Stimulated activated CD8-positive, alpha-beta memory T cell treated with anti-CD3 and anti-CD28 coated beads, Interleukin-15, amount 100 ng/mL, for 4 hours (primary cell): ENCODE results near the gene ZNF629.
"Not testable (repeated sequence)": the region's sequence is repeated elsewhere in the genome, so short reads cannot be mapped to it uniquely, and the experiment has no call there.

Experiments
- DNase-seq, 2 donors: peaks; one replicate each; pipeline ENCODE4 v3.0.0-alpha.2; 2020; ENCODE audit warnings: low read depth in 2 of 2

ZNF629 gene

DNA sequence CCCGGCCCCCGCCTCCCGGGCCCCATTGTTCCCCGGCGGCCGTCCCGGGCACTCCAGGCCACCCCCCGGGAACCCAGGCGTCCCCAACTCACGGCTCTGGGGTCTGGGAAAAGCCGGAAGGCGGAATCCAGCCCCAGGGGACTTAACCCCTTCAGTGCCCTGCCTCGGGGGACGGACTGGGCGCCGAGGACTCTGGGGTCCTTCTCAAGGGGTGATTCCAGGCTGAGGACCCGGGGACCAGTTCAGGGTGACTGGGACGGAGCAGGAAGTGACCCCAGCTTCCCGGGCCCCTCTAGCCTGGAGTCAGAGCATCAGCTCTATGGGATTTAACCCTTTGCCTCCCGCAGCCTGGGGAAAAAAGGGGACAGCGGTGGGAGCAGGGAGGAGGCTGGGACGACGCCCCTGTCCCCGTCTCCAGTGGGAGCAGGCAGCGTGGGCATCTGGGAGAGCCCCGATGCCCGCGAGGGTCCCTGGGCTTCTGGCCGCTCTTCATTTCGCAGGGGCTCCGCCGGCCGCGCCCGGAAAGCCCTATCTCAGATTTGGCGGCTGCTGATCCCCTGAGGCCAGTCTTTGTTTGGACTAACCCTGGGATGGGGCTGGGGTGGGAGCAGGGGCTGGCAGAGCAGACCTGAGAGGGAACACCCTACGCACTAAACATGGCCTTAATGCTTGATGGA lies at the start of gene ZNF629:
TSS of gene ZNF629 (minus strand) at position 270 of the 677 bp plus-strand sequence. CDS start 2,723 bp downstream, outside the sequence.
- no peak for DNase-seq

DNA sequence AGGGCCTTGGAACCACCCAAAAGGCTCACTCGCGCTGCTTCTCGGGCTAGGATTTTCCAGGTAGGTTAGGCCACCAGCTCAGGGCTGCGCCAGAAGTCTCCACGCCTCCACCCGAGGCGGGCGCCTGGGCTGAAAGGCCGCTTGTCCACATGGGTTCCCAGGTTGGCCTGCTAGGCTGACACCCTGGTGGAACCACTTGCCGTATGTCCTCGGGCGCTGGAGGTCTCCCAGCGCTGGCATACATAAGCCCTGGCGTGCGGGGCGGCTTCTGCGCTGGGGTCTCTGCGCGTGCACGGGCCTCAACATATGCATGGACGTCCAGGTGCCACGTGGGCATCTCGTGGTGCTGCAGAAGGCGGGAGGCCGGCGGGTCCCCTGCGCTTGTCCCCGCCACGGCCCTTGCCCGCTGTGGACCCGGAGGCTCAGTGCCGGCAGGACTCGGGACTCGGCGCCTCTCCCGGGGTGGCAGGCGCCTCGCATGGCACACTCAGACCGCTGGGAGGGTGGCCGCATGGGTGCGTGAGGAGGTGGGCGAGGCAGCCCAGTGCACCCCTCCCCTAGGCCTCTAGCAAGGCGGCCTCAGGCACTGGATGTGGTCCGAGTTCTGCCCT lies 47.2 kb upstream of the ZNF629 start:
- DNase-seq = no peak

- no peak for DNase-seq
Measured at GRCh38 chr16:30830072-30830417, 43.0 kb upstream of the ZNF629 start.

- DNase-seq = no peak
Measured at GRCh38 chr16:30829130-30830071, 42.4 kb upstream of the ZNF629 start.

DNA sequence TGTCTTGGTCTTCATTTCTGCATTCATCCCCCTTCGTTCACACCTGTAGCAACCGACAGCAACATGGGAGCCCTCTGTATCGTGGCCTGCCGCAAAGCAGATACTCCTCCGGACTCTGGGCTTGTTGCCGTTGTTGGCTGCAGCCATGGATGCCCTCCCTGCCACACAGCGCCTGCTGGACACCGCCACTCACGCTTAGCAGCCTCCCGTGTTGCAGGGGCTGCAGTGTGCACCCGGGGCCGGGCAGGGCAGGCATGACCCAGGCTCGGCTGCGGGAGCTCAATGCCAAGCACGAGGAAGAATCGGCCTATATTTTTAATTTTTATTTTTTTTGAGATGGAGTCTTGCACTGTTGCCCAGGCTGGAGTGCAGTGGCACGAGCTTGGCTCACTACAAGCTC lies 34.9 kb upstream of the ZNF629 start:
- no peak for DNase-seq

DNA sequence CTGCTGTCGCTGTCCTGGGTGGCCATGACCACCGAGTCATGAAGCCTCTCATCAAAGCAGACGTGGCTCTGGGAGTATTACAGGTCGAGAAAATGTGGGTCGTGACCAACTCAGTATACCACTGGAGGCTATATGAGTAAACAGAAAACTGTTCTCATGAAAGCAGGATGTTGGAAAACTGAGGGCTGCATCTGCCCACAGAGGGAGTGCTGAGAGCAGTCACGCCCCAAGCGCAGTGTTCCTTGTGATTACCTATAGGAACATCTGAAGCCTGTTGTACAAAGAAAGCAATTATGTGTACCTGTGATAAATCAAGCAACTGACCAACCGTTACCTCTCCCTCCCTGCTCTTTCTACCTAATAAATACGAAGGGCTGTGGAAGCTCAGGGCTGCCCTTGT lies 34.4 kb upstream of the ZNF629 start:
- DNase-seq = not testable (repeated sequence)

GRCh38 chr16:30820952-30821421 lies 34.0 kb upstream of the ZNF629 start:
- no peak for DNase-seq

- no peak for DNase-seq
Measured at GRCh38 chr16:30816769-30817168, 29.8 kb upstream of the ZNF629 start.

- no peak for DNase-seq
Measured at GRCh38 chr16:30813821-30814189, 26.8 kb upstream of the ZNF629 start.

GRCh38 chr16:30809675-30810074 lies 22.7 kb upstream of the ZNF629 start:
- not testable (repeated sequence) for DNase-seq

DNA sequence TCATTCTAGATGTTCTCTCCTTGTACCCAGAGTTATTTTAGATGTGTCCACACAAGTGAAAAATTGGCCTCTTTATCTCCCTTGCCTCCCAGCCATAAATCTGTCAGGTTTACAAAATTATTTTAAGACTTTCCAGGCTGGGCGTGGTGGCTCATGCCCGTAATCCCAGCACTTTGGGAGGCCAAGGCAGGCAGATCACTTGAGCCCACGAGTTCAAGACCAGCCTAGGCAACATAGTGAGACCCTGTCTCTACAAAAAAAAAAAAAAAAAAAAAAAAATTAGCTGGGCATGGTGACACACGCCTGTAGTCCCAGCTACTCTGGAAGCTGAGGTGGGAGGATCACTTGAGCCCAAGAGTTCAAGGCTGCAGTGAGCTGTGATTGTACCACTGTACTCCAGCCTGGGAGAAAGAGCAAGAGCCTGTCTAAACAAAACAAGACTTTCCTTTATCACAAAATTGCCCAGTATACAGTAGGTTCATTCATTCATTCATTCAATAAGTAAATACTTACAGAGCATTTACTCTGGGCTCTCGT lies 22.0 kb upstream of the ZNF629 start:
- not testable (repeated sequence) for DNase-seq

DNA sequence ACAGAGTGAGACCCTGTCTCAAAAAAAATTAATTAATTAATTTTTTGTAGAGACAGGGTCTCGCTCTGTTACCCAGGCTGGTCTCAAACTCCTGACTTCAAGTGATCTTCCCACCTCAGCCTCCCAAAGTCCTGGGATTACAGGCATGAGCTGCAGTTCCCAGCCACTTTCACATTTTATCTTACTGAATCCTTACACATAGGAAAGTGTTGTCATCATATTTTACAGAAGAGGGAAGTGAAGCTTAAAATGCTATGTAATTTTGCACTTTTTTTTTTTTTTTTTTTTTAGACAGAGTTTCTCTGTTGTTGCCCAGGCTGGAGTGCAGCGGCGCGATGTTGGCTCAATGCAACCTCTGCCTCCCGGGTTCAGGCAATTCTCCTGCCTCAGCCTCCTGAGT lies 21.1 kb upstream of the ZNF629 start:
- DNase-seq = no peak

DNA sequence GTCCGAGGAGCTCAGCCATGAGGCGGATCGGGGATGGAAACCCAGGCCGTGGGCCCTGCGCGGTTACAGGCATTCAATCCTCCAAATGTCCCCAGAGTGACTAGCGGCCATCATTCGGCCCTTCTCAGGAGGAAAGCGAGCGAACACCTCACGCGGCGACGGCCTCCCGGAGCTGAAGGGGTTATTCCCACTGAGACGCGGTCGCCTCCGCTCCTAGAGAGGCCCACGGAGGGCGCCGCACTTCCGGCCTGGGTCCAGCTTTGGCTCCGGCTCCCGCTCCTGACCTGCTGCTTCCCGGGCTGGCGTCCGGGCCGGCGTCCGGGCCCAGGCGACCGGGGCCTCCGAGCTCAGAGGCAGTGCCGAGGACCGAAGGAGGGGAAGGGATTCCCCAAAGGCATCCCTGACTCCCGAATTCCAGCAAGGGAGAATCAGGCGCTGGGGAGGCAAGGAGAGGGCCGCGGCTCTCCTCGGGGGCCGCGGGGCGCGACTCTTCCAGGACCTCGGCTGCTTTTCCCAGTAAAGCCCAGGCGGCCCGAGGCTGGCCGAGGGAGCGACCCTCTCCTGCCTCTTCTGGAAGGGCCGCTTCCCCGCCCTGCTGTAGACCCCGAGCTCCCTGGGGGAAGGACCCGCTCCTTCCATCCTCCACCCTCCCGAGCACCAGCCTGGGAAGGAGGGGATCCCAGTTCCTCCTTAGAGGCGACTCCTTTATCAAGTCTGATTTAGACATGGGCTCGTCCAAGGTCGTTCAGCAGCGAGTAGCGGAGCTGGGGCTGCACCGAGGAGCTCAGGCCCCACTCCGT lies 18.6 kb upstream of the ZNF629 start:
- peak in 1 of 2 donors; percentile 22 for DNase-seq

DNA sequence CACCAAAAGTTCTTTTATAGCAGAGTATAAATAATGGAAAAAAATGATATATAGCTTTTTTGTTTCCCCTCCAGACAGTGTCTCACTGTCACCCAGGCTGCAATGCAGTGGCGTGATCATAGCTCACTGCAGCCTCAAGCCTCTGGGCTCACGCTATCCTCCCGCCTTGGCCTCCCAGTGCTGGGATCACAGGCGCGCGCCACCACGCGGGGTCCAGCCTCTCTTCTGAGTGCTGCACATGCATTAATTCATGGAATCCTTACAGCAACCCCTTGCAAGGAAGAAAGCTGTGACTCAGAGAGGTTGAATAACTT lies 18.0 kb upstream of the ZNF629 start:
- no peak for DNase-seq

GRCh38 chr16:30802936-30803335 lies 15.9 kb upstream of the ZNF629 start:
- DNase-seq = no peak

- no peak for DNase-seq
Measured at GRCh38 chr16:30797670-30798309, 10.8 kb upstream of the ZNF629 start.

DNA sequence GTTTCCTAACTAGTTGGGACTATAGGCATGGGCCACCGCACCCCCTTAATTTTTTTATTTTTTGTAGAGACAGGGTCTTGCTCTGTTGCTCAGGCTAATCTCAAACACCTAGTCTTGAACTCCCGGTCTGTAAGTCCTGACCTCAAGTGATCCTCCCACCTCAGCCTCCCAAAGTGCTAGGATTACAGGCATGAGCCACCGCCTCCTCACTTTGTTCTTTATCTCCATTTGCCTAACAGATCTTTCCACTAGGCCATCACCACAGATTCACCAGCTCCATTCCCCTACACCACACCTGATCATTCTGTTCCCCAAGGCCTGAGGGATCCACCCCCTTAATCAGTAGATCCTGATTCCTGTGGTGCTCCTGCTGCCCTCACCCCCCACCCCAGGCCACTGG lies 7.6 kb upstream of the ZNF629 start:
- DNase-seq = no peak

GRCh38 chr16:30793508-30794069 lies 6.6 kb upstream of the ZNF629 start:
- no peak for DNase-seq

- DNase-seq = no peak
Measured at GRCh38 chr16:30787613-30788378, 791 bp upstream of the ZNF629 start.
